ENCODE data around the gene TNIK.
"Not testable (repeated sequence)": the region's sequence is repeated elsewhere in the genome, so short reads cannot be mapped to it uniquely, and the experiment has no call there.

TNIK gene

DNA sequence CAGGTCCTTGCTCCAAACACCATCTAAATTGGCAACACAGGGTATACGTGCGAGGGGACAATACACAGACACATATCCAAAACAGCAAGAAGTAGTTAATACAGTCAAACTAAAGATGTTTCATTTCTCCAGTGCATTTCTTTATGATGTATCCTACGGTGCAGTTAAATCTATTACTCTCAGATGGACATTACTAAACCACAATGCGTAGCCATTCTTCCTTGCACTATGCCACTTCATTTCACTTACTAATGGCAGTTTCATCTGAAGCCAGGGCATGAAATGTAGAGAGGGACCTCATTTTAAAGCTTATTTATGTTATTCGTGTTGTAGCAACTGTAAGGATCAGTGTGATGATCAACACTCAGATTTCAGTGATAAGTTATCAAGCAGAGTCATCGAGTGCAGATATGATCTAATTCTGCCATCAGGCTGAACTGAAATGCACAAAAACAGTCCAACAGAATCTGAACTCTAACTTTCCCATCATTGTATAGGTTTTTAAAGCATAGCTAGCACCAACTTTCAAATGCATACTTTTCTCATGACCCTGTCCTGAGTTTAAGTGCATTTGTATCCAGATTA, 14.5 kb downstream of the TNIK start:
- DNase-seq, result no peak

DNA sequence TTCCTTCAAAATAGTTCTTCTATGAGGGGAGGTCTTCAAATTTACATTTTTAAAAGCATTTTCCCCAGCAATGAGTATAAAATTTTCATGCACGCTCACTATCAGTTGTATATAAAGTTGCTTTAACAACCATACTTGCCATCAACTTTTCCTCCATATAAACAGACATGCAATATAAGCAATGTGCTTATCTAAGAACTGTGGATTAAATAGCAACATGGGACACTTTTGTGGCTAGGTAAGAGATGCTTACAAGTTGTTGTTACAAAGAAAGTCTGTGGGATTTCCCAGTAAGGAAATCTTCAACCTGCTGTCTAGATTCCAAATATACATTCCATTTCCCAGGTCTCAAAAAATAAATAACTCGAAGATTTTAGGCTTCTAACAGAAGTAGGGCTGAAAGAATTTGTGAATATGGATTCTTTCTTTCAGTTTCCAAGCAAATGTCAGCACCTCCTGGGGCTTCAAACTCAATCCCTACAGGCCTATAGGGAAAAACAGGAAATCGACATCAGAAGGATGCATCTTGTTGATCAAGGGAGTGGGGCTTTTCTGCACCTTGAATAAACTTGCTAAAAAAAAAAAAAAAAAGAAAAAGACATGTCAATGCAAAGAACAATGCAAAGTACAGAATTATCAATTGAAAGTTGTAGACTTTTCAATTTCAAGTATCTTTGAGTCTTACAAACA, 16.1 kb downstream of the TNIK start:
- DNase-seq, result no peak

DNA sequence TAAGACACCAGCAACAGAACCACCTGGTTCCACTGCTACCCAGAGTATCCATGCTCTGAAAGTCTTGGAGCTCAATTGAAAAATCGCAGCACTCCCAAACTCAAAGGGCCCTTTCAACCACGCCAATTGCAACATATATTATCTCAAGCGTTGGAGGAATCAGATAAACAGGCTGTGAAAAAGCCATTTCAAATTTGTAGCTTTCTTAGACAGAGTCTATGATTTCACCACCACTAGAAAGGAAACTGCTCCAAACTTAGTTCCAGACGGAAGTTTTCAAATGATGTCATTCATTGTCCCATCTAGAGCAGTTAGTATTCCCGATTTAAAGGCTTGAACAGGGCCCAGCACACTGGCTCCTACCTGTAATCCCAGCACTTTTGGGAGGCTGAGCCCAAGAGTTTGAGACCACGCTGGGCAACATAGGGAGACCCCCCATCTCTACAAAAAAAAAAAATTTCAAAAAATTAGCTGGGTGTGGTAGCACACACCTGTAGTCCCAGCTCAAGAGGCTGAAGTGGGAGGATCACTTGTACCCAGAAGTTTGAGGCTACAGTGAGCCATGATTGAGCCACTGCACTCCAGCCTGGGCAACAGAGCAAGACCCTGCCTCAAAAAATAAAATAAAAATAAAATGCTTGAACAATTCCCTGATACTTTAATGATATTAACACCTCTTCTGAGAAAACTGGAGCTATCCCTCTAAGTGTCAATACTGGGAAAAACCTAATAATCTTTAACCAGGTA, 16.8 kb downstream of the TNIK start:
- no peak for DNase-seq

DNA sequence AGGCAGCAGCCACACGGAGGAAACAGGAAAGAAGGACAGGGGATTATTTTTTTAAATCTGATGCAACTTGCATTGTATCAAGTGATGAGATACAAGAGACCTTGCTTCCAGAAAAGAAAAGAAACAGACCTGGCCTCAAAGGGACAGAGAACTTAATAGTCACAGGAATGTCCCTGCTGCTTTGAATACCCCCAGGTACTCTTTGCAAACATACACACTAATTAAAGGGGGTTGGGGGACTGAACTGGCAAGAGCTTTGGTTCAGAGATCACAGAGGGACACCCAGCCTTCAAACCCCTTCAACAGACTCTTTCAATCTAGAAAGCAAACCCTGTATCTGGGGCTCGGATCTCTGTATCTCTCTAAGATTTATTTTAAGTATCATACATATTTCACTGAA, 18.0 kb downstream of the TNIK start:
- DNase-seq, result no peak

DNA sequence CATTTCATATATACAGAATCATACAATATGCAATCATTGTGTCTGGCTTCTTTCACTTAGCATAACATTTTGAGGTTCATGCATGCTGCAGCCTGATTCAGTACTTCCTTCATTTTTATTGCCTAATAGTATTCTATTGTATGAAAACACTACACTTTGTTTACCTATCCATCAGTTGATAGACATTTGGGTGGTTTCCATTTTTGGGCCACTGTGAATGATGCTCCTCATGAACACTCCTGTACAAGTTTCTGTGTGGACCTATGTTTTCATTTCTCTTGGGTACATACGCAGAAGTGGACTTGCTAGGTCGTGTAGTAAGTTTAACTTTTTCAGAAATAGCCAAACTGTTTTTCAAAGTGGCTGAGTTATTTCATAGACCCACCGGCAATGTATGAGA, 18.8 kb downstream of the TNIK start:
- DNase-seq, result no peak

DNA sequence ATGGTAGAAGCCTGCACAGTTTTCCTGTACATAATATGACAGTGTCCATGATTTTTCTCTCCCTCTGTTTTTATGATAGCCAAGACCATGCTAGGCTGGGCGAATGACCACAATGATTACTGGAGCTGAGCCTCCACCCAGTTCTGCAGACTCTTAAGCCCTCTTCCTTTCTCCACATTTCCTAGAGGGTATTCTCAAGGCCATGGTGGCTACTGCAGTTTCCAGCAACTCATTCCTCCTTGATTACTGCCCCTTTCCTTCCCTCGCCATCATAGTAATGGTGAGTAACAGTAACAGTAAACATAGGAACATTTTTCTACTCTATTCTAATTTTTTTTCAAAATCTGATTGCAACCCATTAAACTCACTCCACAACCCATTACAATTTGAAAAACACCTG, 20.2 kb downstream of the TNIK start:
- DNase-seq, result no peak

DNA sequence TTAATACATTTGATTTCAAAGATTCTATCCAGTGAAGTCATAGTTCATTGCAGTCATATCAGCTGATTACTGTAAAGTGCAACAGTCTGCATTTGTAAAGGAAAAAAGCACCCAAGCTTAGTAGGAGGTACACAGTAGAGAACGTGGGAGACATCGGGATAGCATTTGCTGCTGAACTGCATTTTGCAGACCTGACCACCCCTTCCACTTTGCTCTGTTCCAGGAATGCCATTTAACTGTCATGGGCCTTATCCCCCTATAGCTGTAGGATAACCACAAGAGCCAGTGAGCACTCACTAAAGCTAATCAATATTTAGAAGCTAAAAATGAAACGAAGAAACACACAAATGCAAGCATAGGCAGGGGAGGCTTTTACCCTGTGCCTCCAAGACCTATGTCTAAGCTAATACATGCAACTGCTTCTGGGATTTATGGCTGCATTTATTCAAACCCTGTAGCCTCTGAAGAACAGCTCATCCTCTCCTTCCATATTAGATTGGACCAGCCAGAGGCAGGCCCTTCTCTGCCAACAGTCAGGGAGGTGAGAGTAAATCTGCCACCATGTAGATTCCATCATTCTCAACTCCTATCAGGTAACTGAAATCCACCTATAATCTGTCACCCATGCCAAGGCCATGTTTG, 23.0 kb downstream of the TNIK start:
- DNase-seq, result no peak

DNA sequence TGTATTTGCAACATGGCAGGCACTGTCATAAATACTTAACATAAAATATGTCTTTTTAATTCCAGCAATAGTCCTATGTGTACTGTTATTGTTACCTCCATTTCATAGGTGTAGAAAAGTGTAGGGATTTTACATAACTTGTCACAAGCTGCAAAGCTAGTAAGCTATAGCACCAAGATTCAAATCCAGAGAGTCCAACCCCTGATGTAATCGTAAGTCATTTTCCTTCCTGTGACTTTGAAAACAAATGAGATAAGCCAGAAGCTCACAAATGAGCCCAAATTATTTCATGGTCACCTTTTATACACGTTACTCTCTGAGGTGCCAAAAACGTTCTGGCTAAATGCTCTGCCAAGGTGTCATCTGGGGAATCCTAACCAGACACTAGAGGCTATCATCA, 23.8 kb downstream of the TNIK start:
- DNase-seq, result no peak

DNA sequence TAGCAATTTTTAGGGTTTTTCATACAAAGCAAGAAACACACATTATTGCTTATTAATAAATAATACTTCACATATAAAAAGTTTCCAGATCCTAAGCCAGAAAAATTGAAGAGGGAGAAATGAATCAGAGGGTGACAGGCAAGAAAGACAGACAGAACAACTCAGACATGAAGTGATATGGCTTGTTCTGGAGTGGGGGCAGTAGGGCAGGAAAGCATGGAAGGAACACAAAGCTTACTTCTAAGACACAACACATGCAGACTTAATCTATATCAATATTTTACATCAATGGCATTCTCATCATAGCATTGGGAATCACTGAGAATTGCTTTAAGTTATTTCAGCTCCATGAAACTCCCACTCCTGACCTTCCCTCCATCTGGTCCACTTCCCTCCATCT, 24.4 kb downstream of the TNIK start:
- no peak for DNase-seq

DNA sequence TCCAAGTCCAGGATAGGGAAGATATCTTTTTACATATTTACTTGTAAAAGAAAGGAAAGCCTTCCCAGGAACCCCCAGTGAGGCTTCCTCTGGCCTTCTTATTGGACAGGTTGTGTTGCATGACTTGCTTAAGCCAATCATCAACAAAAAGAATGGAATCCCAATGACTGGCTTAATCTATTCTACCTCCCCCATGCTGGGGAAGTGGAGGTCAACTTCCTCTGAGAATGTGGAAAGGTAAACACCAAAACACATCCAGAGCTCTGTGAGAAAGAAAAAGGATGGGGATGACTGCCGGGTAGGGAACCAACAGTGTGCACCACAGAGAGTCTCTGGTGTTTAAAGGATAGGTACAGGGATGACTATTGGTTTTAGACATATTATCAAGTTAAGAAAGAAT, 25.1 kb downstream of the TNIK start:
- no peak for DNase-seq

DNA sequence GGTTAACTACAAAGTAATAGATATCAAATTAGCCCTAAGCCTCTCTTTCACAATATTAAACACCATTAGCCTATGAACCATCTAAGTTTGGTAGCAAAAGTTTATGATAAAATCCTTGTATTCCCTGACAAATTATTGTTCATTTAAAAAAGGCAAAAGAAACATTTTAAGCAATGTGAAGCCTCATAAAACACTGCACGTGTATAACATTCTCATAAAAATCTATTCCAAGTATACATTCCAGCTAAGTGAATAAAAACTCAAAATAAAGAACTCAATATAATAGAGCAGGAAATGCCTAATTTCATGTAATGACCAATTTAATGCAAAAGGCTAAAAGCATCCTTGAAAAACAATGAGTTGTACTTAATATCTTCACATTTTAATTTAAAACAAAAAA, 27.7 kb downstream of the TNIK start:
- no peak for DNase-seq

DNA sequence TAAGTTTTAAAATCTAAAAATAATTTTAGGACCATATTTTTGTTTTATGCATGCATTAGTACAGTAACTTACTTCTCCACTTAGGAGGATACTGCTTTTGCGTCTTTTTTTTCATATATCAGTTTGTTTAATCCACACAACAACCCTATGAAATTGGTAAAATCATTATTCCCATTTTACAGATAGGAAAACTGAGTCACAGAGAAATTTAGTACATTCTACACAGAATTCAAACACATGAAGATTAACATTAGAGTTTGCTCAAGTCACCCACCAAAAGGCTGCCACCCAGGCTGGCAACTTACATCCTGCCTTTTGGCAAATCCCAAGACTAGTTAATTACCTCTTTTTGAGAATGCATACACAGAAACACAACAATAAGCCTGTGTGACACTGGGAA, 28.7 kb downstream of the TNIK start:
- no peak for DNase-seq

DNA sequence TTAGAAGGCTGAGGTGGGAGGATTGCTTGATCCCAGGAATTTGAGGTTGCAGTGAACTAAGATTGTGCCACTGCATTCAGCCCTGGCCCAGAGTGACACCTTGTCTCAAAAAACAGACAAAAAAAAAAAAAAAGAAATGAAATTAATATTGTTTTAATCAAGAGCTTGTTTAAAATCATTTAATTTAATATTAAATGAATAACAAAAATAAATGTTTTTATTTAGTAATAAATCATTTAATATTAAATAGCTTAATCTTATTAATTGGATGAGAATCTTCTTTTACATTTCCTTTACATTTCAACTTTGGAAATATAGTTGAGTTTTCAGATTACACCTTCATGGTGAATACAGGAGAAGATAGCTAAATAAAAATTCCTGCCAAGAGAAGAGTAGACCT, 29.7 kb downstream of the TNIK start:
- no peak for DNase-seq

DNA sequence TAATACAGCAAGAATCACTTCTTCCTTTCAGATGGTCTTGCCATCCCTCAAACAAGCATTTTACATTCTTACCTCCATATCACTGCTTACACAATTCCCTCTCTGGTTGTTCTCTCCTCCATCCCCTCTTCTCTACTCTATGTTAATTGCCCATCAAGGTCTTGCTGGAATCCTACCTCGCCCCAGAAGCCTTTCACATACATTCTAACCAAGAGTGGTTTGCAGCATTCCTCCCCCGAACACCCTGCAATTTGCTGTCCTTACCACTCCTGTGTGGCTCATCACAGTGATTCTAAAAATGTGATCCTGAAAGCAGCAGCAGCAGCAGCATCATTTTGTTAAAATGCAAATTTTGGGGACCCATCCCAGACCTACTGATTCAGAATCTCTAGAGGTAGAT, 30.6 kb downstream of the TNIK start:
- no peak for DNase-seq

DNA sequence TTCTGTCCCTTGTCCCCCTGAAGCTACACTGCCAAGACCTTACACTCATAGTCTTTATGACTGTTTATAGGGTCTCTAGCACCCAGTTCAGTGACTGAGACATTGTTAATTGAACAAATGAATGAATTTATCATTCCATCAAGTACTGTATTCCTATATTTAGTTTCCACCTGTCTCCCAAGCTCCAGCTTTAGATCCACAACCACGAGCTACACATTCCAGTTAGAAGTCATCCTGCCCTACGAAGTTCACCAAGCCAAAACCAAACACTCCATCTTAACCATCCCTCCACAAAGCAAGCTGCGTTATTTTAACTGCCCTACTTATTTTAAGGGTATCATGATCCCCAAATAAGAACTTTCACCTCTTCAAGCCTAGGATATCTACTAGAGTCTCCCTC, 31.3 kb downstream of the TNIK start:
- no peak for DNase-seq

DNA sequence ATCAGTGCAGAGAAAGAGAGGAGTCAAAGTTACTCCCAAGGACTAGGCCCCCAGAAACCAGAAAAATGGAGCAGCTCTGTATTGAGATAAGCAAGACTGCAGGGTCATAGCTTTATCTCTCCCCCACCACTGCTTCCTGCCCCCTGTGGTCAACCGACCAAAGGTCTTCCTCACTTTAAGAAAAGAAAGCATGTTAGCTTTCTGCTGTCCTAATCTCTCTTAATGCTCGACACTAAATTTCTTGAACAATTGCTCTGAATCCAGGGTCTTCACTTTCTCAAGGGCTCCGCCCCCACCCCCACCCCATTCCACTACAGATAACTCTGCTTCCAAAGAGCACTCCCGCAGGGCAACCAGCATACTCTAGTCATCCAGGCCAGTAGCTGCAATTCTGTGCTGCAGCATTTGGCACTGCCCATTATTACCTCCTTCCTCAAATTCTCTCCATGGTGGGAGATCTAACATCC, 31.9 kb downstream of the TNIK start:
- DNase-seq, result no peak

DNA sequence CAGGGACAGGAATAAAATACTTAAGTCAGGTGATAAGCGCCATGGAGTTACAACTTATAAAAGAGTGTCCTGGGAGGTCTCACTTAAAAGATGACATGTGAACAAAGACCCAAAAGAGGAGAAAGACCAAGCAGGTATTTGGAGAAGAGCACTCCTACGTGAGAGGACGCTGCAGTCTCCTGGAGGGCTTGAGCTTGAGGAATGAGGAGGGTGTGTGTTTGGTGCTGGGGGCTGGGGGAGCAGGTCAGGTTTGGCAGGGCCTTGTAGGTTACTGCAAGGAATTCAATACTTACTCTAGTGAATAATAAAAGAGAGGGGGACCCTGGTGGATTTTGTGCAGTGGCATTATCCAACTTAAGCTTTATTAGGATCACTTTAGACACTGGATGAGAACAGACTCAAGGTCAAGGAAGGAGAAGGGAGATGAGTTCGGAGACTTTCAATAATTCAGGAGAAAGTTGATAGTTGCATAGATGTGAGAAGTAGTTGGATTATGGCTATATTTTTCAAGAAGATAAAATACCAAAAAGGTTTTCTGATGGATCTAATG, 32.4 kb downstream of the TNIK start:
- no peak for DNase-seq

DNA sequence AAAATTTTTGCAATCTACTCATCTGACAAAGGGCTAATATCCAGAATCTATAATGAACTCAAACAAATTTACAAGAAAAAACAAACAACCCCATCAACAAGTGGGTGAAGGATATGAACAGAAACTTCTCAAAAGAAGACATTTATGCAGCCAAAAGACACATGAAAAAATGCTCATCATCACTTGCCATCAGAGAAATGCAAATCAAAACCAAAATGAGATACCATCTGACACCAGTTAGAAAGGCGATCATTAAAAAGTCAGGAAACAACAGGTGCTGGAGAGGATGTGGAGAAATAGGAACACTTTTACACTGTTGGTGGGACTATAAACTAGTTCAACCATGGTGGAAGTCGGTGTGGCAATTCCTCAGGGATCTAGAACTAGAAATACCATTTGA, 36.1 kb downstream of the TNIK start:
- DNase-seq, result not testable (repeated sequence)

DNA sequence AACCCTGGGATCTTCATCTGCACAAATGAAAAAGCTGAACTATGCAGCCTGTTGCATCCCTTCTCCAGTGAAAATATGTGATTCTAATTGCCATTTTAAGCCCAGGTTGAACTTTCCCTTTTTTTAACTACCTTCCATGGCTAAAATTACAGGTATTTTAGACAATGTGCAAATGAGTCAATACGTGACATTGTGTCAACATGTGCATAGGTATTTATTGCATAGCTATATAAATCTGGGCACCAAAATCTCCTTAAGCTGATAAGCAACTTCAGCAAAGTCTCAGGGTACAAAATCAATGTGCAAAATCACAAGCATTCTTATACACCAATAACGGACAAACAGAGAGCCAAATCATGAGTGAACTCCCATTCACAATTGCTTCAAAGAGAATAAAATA, 37.4 kb downstream of the TNIK start:
- DNase-seq, result not testable (repeated sequence)

DNA sequence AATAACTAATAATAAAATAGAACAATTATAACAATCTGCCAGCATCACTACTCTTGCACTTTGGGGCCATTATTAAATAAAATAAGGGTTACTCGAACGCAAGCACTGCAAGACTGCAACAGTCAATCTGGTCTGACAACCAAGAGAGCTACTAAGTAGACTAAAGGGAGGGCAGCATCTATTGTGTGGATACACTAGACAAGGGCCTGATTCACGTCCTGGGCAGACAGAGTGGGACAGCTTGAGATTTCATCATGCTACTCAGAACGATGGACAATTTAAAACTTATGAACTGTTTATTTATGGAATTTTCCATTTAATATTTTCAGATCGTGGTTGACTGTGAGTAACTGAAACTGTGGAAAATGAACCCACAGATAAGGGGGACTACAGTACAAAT, 39.5 kb downstream of the TNIK start:
- no peak for DNase-seq

DNA sequence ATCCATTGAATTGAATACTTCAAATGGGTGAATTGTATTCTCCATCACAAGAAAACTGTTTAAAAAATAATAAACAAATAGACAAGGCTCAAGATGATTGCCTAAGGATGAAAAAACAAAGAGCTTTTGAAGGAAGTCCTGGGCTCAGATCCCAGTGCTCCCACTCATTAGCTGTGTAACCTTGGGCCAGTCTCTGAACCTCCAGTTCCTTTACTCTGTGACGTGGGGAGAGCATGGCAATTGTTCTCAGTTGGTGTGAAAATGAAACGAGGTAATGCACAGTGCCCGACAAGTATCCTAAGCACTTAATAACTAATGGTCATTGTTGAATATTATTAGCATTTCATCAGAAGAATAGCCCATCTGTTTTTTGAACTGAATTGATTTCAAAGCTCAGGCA, 40.7 kb downstream of the TNIK start:
- DNase-seq, result no peak

DNA sequence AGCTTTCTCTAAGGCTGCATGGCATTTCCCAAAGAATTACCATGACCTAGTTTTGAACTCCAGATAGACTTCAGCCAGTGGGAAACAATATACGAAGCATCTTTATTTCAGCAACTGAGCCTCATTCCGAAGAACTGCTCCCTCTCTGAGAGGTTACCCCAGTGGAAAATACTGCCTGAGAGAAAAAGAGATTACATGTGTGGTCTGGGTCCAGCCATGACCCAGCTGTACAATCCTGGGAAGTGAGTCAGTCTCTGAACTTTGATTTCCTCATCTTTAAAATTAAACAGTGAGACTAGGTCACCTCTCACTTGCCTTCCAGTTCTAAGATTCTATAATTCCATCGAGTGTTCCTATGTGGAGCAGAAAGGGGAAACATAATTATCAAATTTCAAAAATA, 42.4 kb downstream of the TNIK start:
- no peak for DNase-seq

DNA sequence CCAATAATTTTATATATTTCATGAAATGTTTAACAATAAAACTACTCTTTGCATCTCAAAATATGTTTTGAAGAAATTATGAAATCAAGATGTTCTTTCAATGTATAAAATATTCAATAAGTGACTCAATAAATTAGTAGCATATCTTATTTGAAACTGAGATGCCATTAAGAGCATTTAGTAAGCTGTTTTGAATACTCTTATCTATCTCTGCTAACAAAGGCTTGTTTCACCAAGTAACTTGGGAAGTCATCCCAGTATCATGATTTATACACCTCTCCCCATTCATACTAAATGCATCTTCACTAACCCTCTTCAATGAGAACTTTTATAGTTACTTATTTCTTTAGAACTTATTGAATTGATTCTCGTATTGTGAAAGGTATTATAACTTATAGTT, 43.1 kb downstream of the TNIK start:
- DNase-seq, result no peak

DNA sequence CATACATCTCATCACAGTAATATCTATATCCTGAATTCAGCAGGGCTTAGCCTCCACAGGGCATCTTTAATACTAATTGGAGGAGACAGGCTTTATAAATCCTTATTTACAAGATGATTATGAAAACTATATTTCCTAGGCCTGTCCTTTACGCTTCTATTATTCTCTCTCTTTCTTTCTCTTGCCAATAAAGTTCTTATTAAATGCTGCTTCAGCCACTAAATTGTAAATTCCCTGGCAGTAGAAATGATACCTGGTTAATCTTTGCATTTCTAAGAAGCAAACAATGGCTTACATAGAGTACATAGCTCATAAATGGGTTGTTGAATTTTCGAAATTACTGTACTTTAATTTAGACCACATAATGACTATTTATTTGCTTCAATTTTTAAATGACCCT, 43.5 kb downstream of the TNIK start:
- DNase-seq, result no peak
